GM21529 (cell line): ENCODE measurements around the gene BMPR1B.

Experiments used
- ATAC-seq: cut with Tn5 transposase; IDR thresholded peaks from one replicate; pipeline ENCODE4 v1.9.1; 2021; ENCODE audit not compliant: unreplicated experiment

Gene BMPR1B

GRCh38 chr4:95178938-95179337 lies 421.2 kb downstream of the BMPR1B start:
- ATAC-seq, result no peak

- no peak for ATAC-seq
These were observed 422.9 kb downstream of the BMPR1B start for GRCh38 chr4:95180531-95181242.

GRCh38 chr4:95181243-95181995 lies 423.7 kb downstream of the BMPR1B start:
- ATAC-seq, result no peak

- no peak for ATAC-seq
These were observed 424.2 kb downstream of the BMPR1B start for GRCh38 chr4:95181996-95182306.

GRCh38 chr4:95183656-95184408 lies 426.1 kb downstream of the BMPR1B start:
- ATAC-seq, result no peak

GRCh38 chr4:95186666-95187065 lies 428.9 kb downstream of the BMPR1B start:
- ATAC-seq, result no peak

- no peak for ATAC-seq
These were observed 431.1 kb downstream of the BMPR1B start for GRCh38 chr4:95188701-95189370.

- no peak for ATAC-seq
These were observed 433.1 kb downstream of the BMPR1B start for GRCh38 chr4:95190751-95191436.

GRCh38 chr4:95191537-95191936 lies 433.8 kb downstream of the BMPR1B start:
- ATAC-seq, result no peak

GRCh38 chr4:95193391-95194224 lies 435.9 kb downstream of the BMPR1B start:
- ATAC-seq, result no peak

- no peak for ATAC-seq
These were observed 439.6 kb downstream of the BMPR1B start for GRCh38 chr4:95197353-95197752.

- no peak for ATAC-seq
These were observed 441.2 kb downstream of the BMPR1B start for GRCh38 chr4:95198961-95199360.

GRCh38 chr4:95204267-95204844 lies 446.6 kb downstream of the BMPR1B start:
- ATAC-seq, result no peak

- no peak for ATAC-seq
These were observed 447.1 kb downstream of the BMPR1B start for GRCh38 chr4:95204873-95205272.
